Measurements from ENCODE around the gene GTPBP8. TPM values are rescaled to one million over a fixed set of nuclear protein-coding genes. Genes with fewer than 3 reads are reported as not detected.

The GTPBP8 gene
- total and polyA plus RNA-seq, 3 donors from 2014 or later: 37.7 to 50.7 (median 39.3) TPM

GRCh38 chr3:113051302-113051711 is 60.5 kb downstream of the GTPBP8 start:
- no peaks in the 10 kb centered on the region for H3K9me3 ChIP-seq
- TF ChIP-seq CTCF (IDR thresholded peaks at IDR 0.05) (peak; percentile 97 to 99 (median 98)), POLR2A (IDR thresholded peaks at IDR 0.05) (no peak)
- H3K4me3 ChIP-seq: no peak overlapping the region
- H3K27ac ChIP-seq: peak overlapping the region; percentile 48 to 51
- peaks cover 9% of the 10 kb centered on the region for H3K4me1 ChIP-seq
- DNase-seq: peak; percentile 96
- no peaks in the 10 kb centered on the region for H3K27me3 ChIP-seq
- intact Hi-C loops (cut with DNase I; ENCODE audit: low total_unique reads): loop anchor here (10.0 kb wide), 1 partner anchor 83 kb away; no protein-coding TSS in a partner anchor
- no peaks in the 10 kb centered on the region for H3K36me3 ChIP-seq (ENCODE audit: low read depth, missing control alignments)
- WGBS, 2 donors: 1 to 3% methylated on average over 12 of the region's 12 CpGs

Other genes starting within 250 kb of the GTPBP8 start
- under 1 TPM in 1 of 2 donors, not detected in 1; 0.71 TPM for gene CD200R1L, start 144.1 kb upstream of the GTPBP8 start, total RNA-seq
- gene CD200R1L, start 144.1 kb upstream of the GTPBP8 start, polyA plus RNA-seq (ENCODE audit: insufficient read depth, low read depth, low replicate concordance): 7.9 TPM
- 1 to 10 TPM; 1.3 to 1.7 TPM for gene CD200R1, start 15.9 kb upstream of the GTPBP8 start, total RNA-seq
- gene CD200R1, start 15.9 kb upstream of the GTPBP8 start, polyA plus RNA-seq (ENCODE audit: insufficient read depth, low read depth, low replicate concordance): 1.5 TPM
- gene BOC, start 220.6 kb downstream of the GTPBP8 start, total RNA-seq: 10 to 100 TPM; 24.5 to 33.6 TPM
- 28.4 TPM for gene BOC, start 220.6 kb downstream of the GTPBP8 start, polyA plus RNA-seq (ENCODE audit: insufficient read depth, low read depth, low replicate concordance)